Natural killer cell (primary cell): ENCODE measurements around the gene CCDC40. TPM values are rescaled to one million over a fixed set of nuclear protein-coding genes. Genes with fewer than 3 reads are reported as not detected.

Experiments used
- ATAC-seq, 3 donors: fragments of 150-1000 bp in 2 of 3; fragments of 200-7000 bp in 1 of 3; cut with Tn5 transposase; 1 replicate in 1 of 3; 2 replicates in 2 of 3; pipeline ENCODE4 v1.10.0; 2021; ENCODE audit warnings: mild to moderate bottlenecking in 2 of 3, moderate library complexity in 2 of 3
- DNase-seq, 2 donors: peaks; one replicate each; pipeline versions ENCODE4 v3.0.0 to v3.0.0-alpha.2; 2013 to 2021; ENCODE audit warnings: mixed read lengths in 1 of 2
- H3K27ac ChIP-seq: one replicate; pipeline ENCODE4 v1.5.1; 2013; ENCODE audit warnings: mild to moderate bottlenecking, low read length
- H3K27me3 ChIP-seq: one replicate; pipeline ENCODE4 v1.6.1; 2013; ENCODE audit warnings: low read length; ENCODE audit not compliant: control insufficient read depth, insufficient read depth
- H3K36me3 ChIP-seq: one replicate; pipeline ENCODE4 v1.6.1; 2013; ENCODE audit warnings: low read length; ENCODE audit not compliant: control insufficient read depth, insufficient read depth
- H3K4me1 ChIP-seq: one replicate; pipeline ENCODE4 v1.6.1; 2013; ENCODE audit warnings: low read length; ENCODE audit not compliant: control insufficient read depth, insufficient read depth
- H3K4me3 ChIP-seq: one replicate; pipeline ENCODE4 v1.5.1; 2013; ENCODE audit warnings: low read length
- H3K9me3 ChIP-seq: one replicate; pipeline ENCODE4 v1.6.1; 2013; ENCODE audit warnings: low read length; ENCODE audit not compliant: control insufficient read depth, insufficient read depth
- H3K27ac Mint-ChIP-seq, 2 donors: one replicate each; pipeline ENCODE4 v1.8.0; 2022; ENCODE audit warnings: mild to moderate bottlenecking in 2 of 2, mixed read lengths in 2 of 2, moderate library complexity in 1 of 2
- H3K27me3 Mint-ChIP-seq, 2 donors: one replicate each; pipeline ENCODE4 v1.8.0; 2022; ENCODE audit warnings: low read depth in 2 of 2, mixed read lengths in 2 of 2
- H3K36me3 Mint-ChIP-seq: one replicate; pipeline ENCODE4 v1.8.0; 2022; ENCODE audit warnings: mixed read lengths
- H3K4me1 Mint-ChIP-seq, 2 donors: one replicate each; pipeline ENCODE4 v1.8.0; 2022; ENCODE audit warnings: mixed read lengths in 2 of 2
- H3K4me3 Mint-ChIP-seq: one replicate; pipeline ENCODE4 v1.8.0; 2022; ENCODE audit warnings: mild to moderate bottlenecking, moderate library complexity, mixed read lengths
- H3K9me3 Mint-ChIP-seq, 2 donors: one replicate each; pipeline ENCODE4 v1.8.0; 2022; ENCODE audit warnings: mixed read lengths in 2 of 2
- WGBS: methylation state at CpG from one replicate; pipeline ENCODE4 v1.1.7; 2013; ENCODE audit warnings: missing lambda C conversion rate; ENCODE audit not compliant: insufficient coverage; 5-methylcytosine and 5-hydroxymethylcytosine counted together
- intact Hi-C: fragments of 100-400 bp; cut with micrococcal nuclease; formaldehyde crosslinking; loops from one replicate; pipeline ENCODE4 v1.14.2; 2022
- total RNA-seq, 4 donors: library from RNA; stranded (reverse); fragments of 120-200 nt in 1 of 4; gene quantifications; one replicate each; pipeline versions ENCODE4 v1.2.3 to v1.2.4, GENCODE V29; 2013 to 2022
- TF ChIP-seq, protein P1 (sequence below): fragments of 200-600 bp; IDR thresholded peaks from one replicate; pipeline ENCODE4 v1.8.0; 2022; ENCODE audit warnings: antibody characterized with exemption

Gene CCDC40
- total RNA-seq, 3 donors from 2014 or later (not counting 1 experiment from before 2014, with no cell fraction given), result 0.95 to 2.4 (median 1.5) TPM

DNA sequence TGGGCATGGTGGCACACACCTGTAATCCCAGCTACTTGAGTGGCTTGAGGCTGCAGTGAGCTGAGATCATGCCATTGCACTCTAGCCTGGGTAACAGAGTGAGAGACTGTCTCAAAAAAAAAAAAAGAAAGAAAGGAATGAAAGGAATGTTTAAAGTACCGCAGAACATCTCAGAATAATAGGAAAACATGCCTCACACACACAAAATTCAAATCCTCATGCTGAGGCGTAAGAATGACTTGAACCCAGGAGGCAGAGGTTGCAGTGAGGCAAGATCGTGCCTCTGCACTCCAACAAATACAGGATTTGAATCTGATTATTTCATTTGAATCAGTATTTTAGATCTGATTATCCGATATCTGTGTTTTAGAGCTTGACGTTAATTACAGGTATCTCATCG lies 43.6 kb downstream of the CCDC40 start:
- WGBS, result 91% methylated on average over 6 of the region's 6 CpGs
- H3K36me3 ChIP-seq, result no peaks in the 10 kb centered on the region
- no peaks in the 10 kb centered on the region for H3K9me3 ChIP-seq
- TF ChIP-seq, protein P1, sequence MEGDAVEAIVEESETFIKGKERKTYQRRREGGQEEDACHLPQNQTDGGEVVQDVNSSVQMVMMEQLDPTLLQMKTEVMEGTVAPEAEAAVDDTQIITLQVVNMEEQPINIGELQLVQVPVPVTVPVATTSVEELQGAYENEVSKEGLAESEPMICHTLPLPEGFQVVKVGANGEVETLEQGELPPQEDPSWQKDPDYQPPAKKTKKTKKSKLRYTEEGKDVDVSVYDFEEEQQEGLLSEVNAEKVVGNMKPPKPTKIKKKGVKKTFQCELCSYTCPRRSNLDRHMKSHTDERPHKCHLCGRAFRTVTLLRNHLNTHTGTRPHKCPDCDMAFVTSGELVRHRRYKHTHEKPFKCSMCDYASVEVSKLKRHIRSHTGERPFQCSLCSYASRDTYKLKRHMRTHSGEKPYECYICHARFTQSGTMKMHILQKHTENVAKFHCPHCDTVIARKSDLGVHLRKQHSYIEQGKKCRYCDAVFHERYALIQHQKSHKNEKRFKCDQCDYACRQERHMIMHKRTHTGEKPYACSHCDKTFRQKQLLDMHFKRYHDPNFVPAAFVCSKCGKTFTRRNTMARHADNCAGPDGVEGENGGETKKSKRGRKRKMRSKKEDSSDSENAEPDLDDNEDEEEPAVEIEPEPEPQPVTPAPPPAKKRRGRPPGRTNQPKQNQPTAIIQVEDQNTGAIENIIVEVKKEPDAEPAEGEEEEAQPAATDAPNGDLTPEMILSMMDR, result no peak
- intact Hi-C loops, result no loop called here
- Mint-ChIP-seq H3K4me3 (no peak overlapping the region), H3K27me3 (no peaks in the 10 kb centered on the region), H3K4me1 (peaks cover 0 to 6% of the 10 kb centered on the region in 2 donors), H3K27ac (no peak overlapping the region), H3K36me3 (no peaks in the 10 kb centered on the region), H3K9me3 (no peaks in the 10 kb centered on the region)
- no peak overlapping the region for H3K4me3 ChIP-seq
- H3K27ac ChIP-seq, result no peak overlapping the region
- DNase-seq (no peak), ATAC-seq (no peak)
- peaks cover 7% of the 10 kb centered on the region for H3K4me1 ChIP-seq
- no peaks in the 10 kb centered on the region for H3K27me3 ChIP-seq

DNA sequence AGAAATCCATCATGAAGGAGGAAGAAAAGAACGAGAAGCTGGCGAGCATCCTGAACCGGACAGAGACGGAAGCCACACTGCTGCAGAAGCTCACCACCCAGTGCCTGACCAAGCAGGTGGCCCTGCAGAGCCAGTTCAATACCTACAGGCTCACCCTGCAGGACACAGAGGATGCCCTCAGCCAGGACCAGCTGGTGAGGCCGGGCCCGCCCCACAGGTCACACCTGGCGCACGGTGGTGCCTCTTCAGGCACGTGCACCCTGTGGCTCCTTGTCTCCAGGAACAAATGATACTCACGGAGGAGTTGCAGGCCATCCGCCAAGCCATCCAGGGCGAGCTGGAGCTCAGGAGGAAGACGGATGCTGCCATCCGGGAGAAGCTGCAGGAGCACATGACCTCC lies 45.2 kb downstream of the CCDC40 start:
- Histone ChIP-seq H3K4me3 (no peak overlapping the region), H3K36me3 (no peaks in the 10 kb centered on the region), H3K27ac (no peak overlapping the region), H3K4me1 (peaks cover 7% of the 10 kb centered on the region), H3K27me3 (no peaks in the 10 kb centered on the region), H3K9me3 (no peaks in the 10 kb centered on the region)
- no peak for DNase-seq
- 92% methylated on average over 14 of the region's 14 CpGs for WGBS
- Mint-ChIP-seq H3K27ac (no peak overlapping the region), H3K9me3 (no peaks in the 10 kb centered on the region), H3K27me3 (no peaks in the 10 kb centered on the region), H3K4me3 (no peak overlapping the region), H3K36me3 (no peaks in the 10 kb centered on the region), H3K4me1 (peaks cover 0 to 6% of the 10 kb centered on the region in 2 donors)
- no peak for ATAC-seq
- TF ChIP-seq, protein P1, result no peak
- intact Hi-C loops, result no loop called here

DNA sequence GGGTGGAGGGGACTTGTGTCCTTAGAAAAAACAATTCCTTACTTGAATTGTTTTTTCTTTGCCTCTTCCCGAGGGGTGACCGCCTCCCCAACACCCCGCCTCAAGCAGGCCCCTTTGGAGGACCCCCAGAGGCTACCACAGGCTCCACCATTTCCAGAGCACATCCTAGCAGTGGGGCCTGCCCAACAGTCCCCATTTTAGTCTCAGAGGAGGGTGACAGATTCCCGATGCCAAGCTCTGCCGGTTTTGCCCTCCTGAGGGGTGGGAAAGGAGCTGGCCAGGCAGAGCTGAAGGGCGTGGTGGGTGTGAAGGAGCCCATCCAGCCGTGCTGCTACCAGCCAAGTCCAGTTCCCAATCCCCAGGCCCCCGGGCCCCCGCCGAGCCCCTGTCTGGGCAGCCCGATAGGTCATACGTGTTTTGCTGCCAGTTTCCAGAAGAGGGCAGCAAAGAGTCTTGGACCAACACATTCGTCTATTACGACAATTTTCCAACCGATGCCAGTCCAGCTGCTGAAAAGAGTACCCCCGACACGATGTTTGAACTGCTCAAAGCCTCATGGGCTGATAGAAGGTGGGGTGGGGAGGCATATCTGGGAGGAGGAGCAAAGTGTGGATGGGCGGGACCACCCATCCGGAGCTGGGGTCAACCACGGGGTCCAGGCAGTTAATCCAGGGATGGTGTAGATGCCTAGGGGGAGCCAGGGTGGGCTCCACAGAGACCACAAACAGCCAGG lies 46.1 kb downstream of the CCDC40 start:
- Histone ChIP-seq H3K27me3 (no peaks in the 10 kb centered on the region), H3K27ac (no peak overlapping the region), H3K4me1 (peaks cover 7% of the 10 kb centered on the region), H3K9me3 (no peaks in the 10 kb centered on the region), H3K36me3 (no peaks in the 10 kb centered on the region), H3K4me3 (no peak overlapping the region)
- no peaks in the 10 kb centered on the region for H3K27me3 Mint-ChIP-seq
- peak; percentile 62 to 81 (median 77) for ATAC-seq
- peak overlapping the region in 1 of 2 donors; percentile 29 for H3K27ac Mint-ChIP-seq
- H3K9me3 Mint-ChIP-seq, result no peaks in the 10 kb centered on the region
- peaks cover 0 to 6% of the 10 kb centered on the region in 2 donors for H3K4me1 Mint-ChIP-seq
- 32% methylated on average over 20 of the region's 20 CpGs for WGBS
- TF ChIP-seq, protein P1, result peak; percentile 77
- H3K4me3 Mint-ChIP-seq, result no peak overlapping the region
- peak; percentile 33 to 84 for DNase-seq
- H3K36me3 Mint-ChIP-seq, result no peaks in the 10 kb centered on the region
- intact Hi-C loops, result no loop called here
